H1 (cell line): ENCODE results near the gene WNT1. TPM values are rescaled to one million over a fixed set of nuclear protein-coding genes. Genes with fewer than 3 reads are reported as not detected.

Experiments used
- JUND ChIP-seq: IDR thresholded peaks from 2 replicates; pipeline ENCODE4 v1.6.1; 2011; ENCODE audit warnings: mild to moderate bottlenecking, improper control_type of control experiment, low read length
- RNF2 ChIP-seq: fragments of 200-900, 300-1000 bp; sonication (generic); IDR thresholded peaks from 2 replicates; pipeline ENCODE4 v1.7.1; 2016; ENCODE audit warnings: borderline replicate concordance, low read depth, mild to moderate bottlenecking, antibody characterized with exemption, low read length; ENCODE audit not compliant: poor library complexity, severe bottlenecking; ENCODE audit errors: missing control alignments
- polyA plus RNA-seq, 7 experiments: library from polyadenylated mRNA; depleted of rRNA in 3 of 7; stranded (reverse) in 5 of 7; unstranded in 2 of 7; fragments of >200 nt in 5 of 7; fragments of 200-250 nt in 2 of 7; gene quantifications; 1 replicate in 5 of 7; 2 replicates in 1 of 7; 4 replicates in 1 of 7; pipeline versions ENCODE4 v1.2.1 to v1.2.3, GENCODE V29; 2011 to 2013; ENCODE audit warnings: missing spikeins in 2 of 7, mixed read lengths in 2 of 7
- total RNA-seq: library from RNA; stranded (reverse); fragmentation: NEBNext Ultra II Directional; extraction: Animal tissue kit (Norgen Biotek cat#: 25700); gene quantifications from 2 replicates; pipeline ENCODE4 v1.2.1, GENCODE V29; 2021
- TF ChIP-seq, protein P1 (sequence below): IDR thresholded peaks from 2 replicates; pipeline ENCODE4 v1.6.1; 2011; ENCODE audit warnings: low read length, improper control_type of control experiment

Gene WNT1
- total and polyA plus RNA-seq, 2 of the 8 experiments (the other 6 are each of a cell fraction or from before 2014, with no cell fraction given): not detected

- TF ChIP-seq RNF2 (no peak), JUND (peak; percentile 25; the same call in 1 of the 2 replicates)
- TF ChIP-seq, protein P1, sequence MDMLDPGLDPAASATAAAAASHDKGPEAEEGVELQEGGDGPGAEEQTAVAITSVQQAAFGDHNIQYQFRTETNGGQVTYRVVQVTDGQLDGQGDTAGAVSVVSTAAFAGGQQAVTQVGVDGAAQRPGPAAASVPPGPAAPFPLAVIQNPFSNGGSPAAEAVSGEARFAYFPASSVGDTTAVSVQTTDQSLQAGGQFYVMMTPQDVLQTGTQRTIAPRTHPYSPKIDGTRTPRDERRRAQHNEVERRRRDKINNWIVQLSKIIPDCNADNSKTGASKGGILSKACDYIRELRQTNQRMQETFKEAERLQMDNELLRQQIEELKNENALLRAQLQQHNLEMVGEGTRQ: no peak
- TF ChIP-seq, all 59 proteins: peak for 7
These were observed 4.0 kb upstream of the WNT1 start (continued) for GRCh38 chr12:48973941-48974673.
